Pancreas (tissue), 10 donors: ENCODE data around the gene NOLC1. TPM values are rescaled to one million over a fixed set of nuclear protein-coding genes. Genes with fewer than 3 reads are reported as not detected.

Experiments
- ATAC-seq, 4 donors: fragments of 200-7000 bp; cut with Tn5 transposase; one replicate each; pipeline versions ENCODE4 v1.8.0 to v1.9.1; 2020; ENCODE audit warnings: mild to moderate bottlenecking in 4 of 4, moderate library complexity in 4 of 4
- DNase-seq, 6 donors: peaks; one replicate each; pipeline ENCODE4 v3.0.0-alpha.2; 2020
- FAIRE-seq: peaks from 2 replicates; lab custom pipeline; 2012; peaks lifted over from hg19 to GRCh38; lab: Jason Lieb, UNC
- H3K27ac ChIP-seq, 4 donors: fragments of 200-600 bp; sonication (generic); 1 replicate in 3 of 4; 2 replicates in 1 of 4; pipeline versions ENCODE4 v1.5.0 to v1.8.0; 2020
- H3K27me3 ChIP-seq, 4 donors: fragments of 200-600 bp; one replicate each; pipeline ENCODE4 v1.8.0; 2021
- H3K36me3 ChIP-seq, 3 donors: fragments of 200-600 bp; sonication (generic) in 1 of 3; one replicate each; pipeline versions ENCODE4 v1.5.0 to v1.8.0; 2020 to 2021
- H3K4me1 ChIP-seq, 3 donors: fragments of 200-600 bp; one replicate each; pipeline ENCODE4 v1.8.0; 2021
- H3K4me3 ChIP-seq, 4 donors: fragments of 200-600 bp; sonication (generic) in 2 of 4; one replicate each; pipeline versions ENCODE4 v1.5.0 to v1.8.0; 2020 to 2021
- H3K9me3 ChIP-seq, 4 donors: fragments of 200-600 bp; one replicate each; pipeline ENCODE4 v1.8.0; 2021
- CTCF ChIP-seq, 4 donors: fragments of 200-600 bp; sonication (generic) in 3 of 4; IDR thresholded peaks; one replicate each; pipeline versions ENCODE4 v1.5.0 to v1.8.0; 2021; ENCODE audit warnings: antibody characterized with exemption in 4 of 4
- WGBS, 2 donors: extraction: QIAGEN DNeasy Blood & Tissue Kit; methylation state at CpG; one replicate each; pipeline ENCODE4 v1.1.7; 2013; 5-methylcytosine and 5-hydroxymethylcytosine counted together
- intact Hi-C, 3 donors: fragments of 100-400 bp; cut with DNase I; formaldehyde crosslinking; loops; one replicate each; pipeline versions ENCODE4 v1.11.1 to v1.14.2; 2022
- polyA plus RNA-seq, 2 donors: library from polyadenylated mRNA; stranded (reverse); fragments of 200-250 nt; gene quantifications; one replicate each; pipeline ENCODE4 v1.2.3, GENCODE V29; 2013
- total RNA-seq, 6 donors: library from RNA; stranded (reverse); fragmentation: NEBNext Ultra II Directional in 4 of 6; extraction: Animal tissue kit (Norgen Biotek cat#: 25700) in 4 of 6; gene quantifications; one replicate each; pipeline versions ENCODE4 v1.2.1 to v1.2.4, GENCODE V29; 2021 to 2023
- donor health status: healthy with polysubstance abuse.
- donor health status: DM: no; HTN: no; CAD: no; lungs with moderate emphysema.
- donor health status: DM: no; HTN: no; CAD: no.
- donor health status: control.
- donor health status: control.
- donor health status: Bipolar disorder and iron deficiency.
- donor health status: DM: yes; HTN: yes; CAD: no.
- donor health status: DM: no; HTN: no; CAD: no.
- donor health status: DM: no; HTN: no; CAD: no.
- donor health status: DM: yes; HTN: yes; CAD: no.

NOLC1 gene
- total and polyA plus RNA-seq, 8 donors: 14.8 to 33.7 (median 25.7) TPM

- no peak for TF ChIP-seq CTCF (IDR thresholded peaks at IDR 0.05)
- intact Hi-C loops: no loop called here
- no peak overlapping the region for H3K27ac ChIP-seq
- H3K4me1 ChIP-seq: no peaks in the 10 kb centered on the region
- H3K27me3 ChIP-seq: no peaks in the 10 kb centered on the region
- FAIRE-seq: no peak
- WGBS, 2 donors: 45 to 48% methylated on average over 5 of the region's 5 CpGs
- no peak overlapping the region for H3K4me3 ChIP-seq
- no peaks in the 10 kb centered on the region for H3K36me3 ChIP-seq
- DNase-seq: no peak
- ATAC-seq: no peak
- no peaks in the 10 kb centered on the region for H3K9me3 ChIP-seq
Measured at GRCh38 chr10:102208311-102209035, 56.3 kb downstream of the NOLC1 start.

- no peaks in the 10 kb centered on the region for H3K9me3 ChIP-seq
- DNase-seq (no peak), ATAC-seq (no peak), FAIRE-seq (no peak)
- no peaks in the 10 kb centered on the region for H3K4me1 ChIP-seq
- 77 to 82% methylated on average over 3 of the region's 3 CpGs for WGBS, 2 donors
- no peak for TF ChIP-seq CTCF (IDR thresholded peaks at IDR 0.05)
- H3K4me3 ChIP-seq: no peak overlapping the region
- no peak overlapping the region for H3K27ac ChIP-seq
- no peaks in the 10 kb centered on the region for H3K36me3 ChIP-seq
- intact Hi-C loops: no loop called here
- no peaks in the 10 kb centered on the region for H3K27me3 ChIP-seq
Measured at GRCh38 chr10:102211615-102212299, 59.6 kb downstream of the NOLC1 start.

Other genes starting within 250 kb of the NOLC1 start
- 10 to 100 TPM in 5 of 6 donors, 1 to 10 TPM in 1; 7.8 to 15.8 (median 10.7) TPM for gene ARMH3, start 96.2 kb upstream of the NOLC1 start, total RNA-seq
- gene ARMH3, start 96.2 kb upstream of the NOLC1 start, polyA plus RNA-seq: 10 to 100 TPM in 1 of 2 donors, 1 to 10 TPM in 1; 7.5 to 11.5 TPM
- 10 to 100 TPM in 2 of 6 donors, 1 to 10 TPM in 4; 6.2 to 11.6 (median 8.6) TPM for gene HPS6, start 87.0 kb upstream of the NOLC1 start, total RNA-seq
- gene HPS6, start 87.0 kb upstream of the NOLC1 start, polyA plus RNA-seq: 1 to 10 TPM; 5.2 to 6.8 TPM
- 10 to 100 TPM; 12.5 to 32.1 (median 16.5) TPM for gene LDB1, start 32.0 kb upstream of the NOLC1 start, total RNA-seq
- gene LDB1, start 32.0 kb upstream of the NOLC1 start, polyA plus RNA-seq: 10 to 100 TPM; 20.1 to 26.2 TPM
- gene PPRC1, start 19.3 kb upstream of the NOLC1 start, total RNA-seq: 10 to 100 TPM; 11.7 to 20.4 (median 16.9) TPM
- gene PPRC1, start 19.3 kb upstream of the NOLC1 start, polyA plus RNA-seq: 10 to 100 TPM; 26.4 to 31.2 TPM
- gene ELOVL3, start 73.9 kb downstream of the NOLC1 start, total RNA-seq: not detected
- gene ELOVL3, start 73.9 kb downstream of the NOLC1 start, polyA plus RNA-seq: under 1 TPM in 1 of 2 donors, not detected in 1; 0.16 TPM
- not detected for gene PITX3, start 89.1 kb downstream of the NOLC1 start, total RNA-seq
- not detected for gene PITX3, start 89.1 kb downstream of the NOLC1 start, polyA plus RNA-seq
- gene GBF1, start 93.1 kb downstream of the NOLC1 start, total RNA-seq: 10 to 100 TPM; 14.9 to 27.6 (median 18.5) TPM
- 10 to 100 TPM; 17.7 to 18.8 TPM for gene GBF1, start 93.1 kb downstream of the NOLC1 start, polyA plus RNA-seq
- 10 to 100 TPM; 17.0 to 44.3 (median 22.0) TPM for gene NFKB2, start 243.3 kb downstream of the NOLC1 start, total RNA-seq
- 10 to 100 TPM; 44.7 to 58.0 TPM for gene NFKB2, start 243.3 kb downstream of the NOLC1 start, polyA plus RNA-seq